C4-2B (cell line): ENCODE measurements around the gene ELN.

Source experiments
- H3K27ac ChIP-seq: fragments of 450-650 bp; 2 replicates; pipeline ENCODE4 v1.5.1; 2017
- ZFX ChIP-seq: fragments of 450-650 bp; IDR thresholded peaks from 2 replicates; pipeline ENCODE4 v1.6.1; 2017
- TF ChIP-seq, protein P1 (sequence below): fragments of 450-650 bp; conservative IDR thresholded peaks from 2 replicates; pipeline ENCODE4 v1.5.1; 2017; ENCODE audit warnings: mild to moderate bottlenecking

ELN gene

DNA sequence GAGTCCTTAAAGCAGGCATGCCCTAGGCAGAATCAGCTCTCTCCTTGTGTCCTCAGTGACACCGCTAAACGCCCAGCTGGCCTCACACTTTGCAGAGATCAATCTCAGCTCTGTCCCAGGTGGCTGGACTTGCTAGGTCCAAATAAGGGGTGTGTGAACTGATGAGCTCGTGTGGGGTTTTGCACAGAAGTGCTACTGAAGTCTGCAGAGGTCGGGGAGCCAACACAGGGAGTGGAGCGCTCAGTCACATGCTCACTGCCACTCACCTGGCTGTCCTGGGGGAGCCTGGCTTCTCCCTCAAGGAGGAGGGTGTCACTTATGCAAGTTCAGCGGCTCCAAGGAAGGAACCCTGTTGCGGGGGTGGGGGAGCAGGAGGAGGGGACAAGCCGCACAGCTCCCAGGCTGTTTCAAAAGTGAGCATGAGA lies 2.0 kb downstream of the ELN start:
- TF ChIP-seq, protein P1, sequence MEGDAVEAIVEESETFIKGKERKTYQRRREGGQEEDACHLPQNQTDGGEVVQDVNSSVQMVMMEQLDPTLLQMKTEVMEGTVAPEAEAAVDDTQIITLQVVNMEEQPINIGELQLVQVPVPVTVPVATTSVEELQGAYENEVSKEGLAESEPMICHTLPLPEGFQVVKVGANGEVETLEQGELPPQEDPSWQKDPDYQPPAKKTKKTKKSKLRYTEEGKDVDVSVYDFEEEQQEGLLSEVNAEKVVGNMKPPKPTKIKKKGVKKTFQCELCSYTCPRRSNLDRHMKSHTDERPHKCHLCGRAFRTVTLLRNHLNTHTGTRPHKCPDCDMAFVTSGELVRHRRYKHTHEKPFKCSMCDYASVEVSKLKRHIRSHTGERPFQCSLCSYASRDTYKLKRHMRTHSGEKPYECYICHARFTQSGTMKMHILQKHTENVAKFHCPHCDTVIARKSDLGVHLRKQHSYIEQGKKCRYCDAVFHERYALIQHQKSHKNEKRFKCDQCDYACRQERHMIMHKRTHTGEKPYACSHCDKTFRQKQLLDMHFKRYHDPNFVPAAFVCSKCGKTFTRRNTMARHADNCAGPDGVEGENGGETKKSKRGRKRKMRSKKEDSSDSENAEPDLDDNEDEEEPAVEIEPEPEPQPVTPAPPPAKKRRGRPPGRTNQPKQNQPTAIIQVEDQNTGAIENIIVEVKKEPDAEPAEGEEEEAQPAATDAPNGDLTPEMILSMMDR: no peak
- no peak for TF ChIP-seq ZFX
- no peak overlapping the region for H3K27ac ChIP-seq

DNA sequence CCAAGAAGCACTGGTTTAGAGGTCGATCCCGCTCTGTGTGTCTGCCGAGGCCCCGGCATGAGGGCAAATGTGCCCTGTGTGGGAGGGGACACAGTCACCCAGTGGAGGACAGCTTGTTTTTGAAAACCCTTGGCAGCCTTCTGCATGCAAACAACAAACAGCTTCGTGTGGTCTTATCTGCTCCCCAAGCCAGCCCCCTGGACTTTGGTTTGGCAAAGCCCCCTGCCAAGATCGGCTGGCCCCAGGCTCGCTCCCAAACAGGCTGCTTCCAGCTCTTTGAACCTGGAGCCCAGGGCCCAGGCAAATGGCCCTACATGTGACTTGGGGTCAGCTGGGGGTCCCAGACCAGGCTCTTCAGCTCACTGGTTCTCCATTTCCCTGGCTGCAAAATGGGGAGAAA lies 2.9 kb downstream of the ELN start:
- TF ChIP-seq ZFX: no peak
- TF ChIP-seq, protein P1: no peak
- H3K27ac ChIP-seq: no peak overlapping the region

DNA sequence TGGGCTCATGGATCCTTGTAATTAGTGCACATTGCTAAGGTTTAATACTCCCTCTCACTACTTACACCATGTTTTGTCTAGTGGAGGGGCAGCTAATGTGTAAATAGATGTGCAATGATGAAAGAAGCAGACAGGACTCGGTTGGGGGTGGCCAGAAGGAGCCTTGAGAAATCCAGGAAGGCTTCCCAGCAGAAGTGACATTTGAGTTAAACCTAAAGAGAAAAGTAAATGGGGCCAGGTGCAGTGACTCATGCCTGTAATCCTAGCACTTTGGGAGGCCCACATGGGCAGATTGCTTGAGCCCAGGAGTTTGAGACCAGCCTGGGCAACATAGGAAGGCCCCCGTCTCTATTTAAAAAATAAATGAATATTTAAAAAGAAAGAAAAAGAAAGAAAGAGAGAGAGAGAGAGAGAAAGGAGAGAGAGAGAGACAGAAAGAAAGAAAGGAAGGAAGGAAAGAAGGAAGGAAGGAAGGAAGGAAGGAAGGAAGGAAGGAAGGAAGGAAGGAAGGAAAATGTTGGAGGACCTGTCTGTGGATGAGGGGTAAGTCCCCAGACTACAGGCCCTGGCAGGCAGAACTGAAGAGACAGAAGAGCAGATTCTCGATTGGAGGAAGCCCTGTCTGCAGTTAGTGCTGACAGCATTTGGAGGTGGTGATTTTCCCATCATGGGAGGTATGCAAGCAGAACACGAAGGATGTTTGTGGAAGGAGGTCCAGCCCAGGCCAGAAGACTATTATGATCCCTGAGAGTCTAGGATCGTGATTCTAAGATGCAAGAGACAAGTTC lies 3.6 kb downstream of the ELN start:
- H3K27ac ChIP-seq: no peak overlapping the region
- TF ChIP-seq, protein P1: no peak
- no peak for TF ChIP-seq ZFX

DNA sequence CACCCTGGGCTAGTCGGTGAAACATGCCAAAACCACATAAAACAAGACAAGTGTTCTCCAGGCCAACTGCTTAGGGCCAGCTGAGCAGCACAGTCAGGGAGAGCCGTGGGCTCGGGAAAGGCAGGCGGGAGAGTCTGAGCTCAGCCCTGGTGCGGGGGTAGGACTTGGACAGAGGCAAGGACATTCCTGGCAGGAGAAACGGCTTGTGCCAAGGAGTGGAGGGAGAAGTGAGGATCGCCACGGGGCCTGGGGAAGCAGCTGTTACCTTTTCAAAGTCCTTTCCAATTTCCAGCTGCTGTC lies 4.2 kb downstream of the ELN start:
- TF ChIP-seq, protein P1: no peak
- no peak for TF ChIP-seq ZFX
- no peak overlapping the region for H3K27ac ChIP-seq

DNA sequence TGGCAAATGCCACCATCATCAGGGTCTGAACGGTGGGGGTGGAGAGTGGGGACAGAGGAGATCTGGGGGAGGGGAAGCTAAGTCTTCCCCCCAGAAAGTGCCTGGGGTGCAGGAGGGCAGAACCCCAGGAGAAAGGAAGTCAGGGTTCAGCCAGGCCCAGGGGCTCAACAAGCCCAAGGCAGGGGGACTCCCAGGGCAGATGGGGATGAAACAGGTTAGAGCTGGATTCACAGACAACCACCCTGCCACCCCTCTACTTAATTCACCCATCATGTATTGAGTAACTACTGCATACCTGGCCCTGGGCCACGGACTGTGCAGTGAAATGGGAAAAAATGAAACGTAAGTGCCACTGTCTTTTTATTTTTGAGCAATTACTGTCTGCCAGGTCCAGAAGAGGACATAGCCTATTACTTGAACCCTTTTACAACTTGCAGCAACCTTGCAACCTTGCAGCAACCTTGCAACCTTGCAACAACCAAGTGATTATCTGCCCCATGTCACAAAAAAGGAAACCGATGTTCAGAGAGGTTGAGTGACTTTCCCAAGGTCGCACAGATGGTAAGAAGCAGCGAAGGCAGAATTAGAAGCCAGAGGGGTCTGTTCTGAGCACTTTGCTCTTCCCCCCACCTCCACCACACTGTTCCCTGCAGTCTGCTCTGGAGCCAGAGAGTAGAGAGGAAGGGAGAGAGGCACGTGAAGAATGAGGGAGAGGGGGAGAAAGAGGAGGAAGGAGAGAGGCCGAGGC lies 4.8 kb downstream of the ELN start:
- no peak overlapping the region for H3K27ac ChIP-seq

DNA sequence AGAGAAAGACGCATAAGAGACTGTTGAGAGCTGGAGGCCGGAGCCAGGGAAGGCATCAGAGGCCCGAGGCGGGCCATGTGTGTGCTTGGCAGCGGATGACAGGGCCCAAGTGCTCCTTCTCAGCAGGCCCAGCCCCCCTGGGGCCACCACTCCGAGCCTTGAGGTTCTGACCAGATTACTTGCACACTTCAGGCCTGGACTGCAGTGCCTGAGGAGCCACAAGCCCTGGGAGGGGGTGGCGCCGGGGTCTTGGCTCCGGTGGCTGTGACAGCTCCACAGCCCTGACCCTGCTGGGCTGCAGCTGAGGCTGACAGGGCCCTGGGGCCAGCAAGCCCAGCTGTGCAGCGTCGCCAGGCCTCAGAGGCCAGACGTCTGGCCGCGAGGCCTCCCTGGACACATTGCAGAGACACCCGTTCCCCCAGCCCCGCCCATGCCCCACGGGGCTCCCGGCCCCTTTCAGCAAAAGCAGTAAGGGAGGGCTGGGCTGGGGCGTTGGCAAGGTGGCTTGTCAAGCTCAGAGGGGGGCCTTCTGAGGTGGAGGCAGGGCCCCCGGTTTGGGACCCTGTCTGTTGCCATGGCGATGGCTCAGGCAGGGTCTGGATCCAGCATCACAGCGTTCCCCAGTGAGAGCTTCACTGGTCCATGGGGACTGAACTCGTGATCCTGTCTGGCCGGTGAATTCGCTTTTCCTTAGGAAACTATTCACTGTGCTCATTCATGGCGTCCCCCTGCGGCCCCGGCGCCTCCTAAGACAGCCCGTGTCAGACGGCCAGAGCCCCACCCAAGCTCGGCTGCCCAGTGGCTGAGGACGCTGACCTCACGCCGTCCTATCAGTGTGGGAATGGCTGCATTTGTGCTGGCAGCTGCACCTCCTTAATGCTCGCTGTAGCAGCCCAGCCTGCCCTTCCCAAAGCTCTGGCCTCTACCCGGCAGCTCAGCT lies 5.7 kb downstream of the ELN start:
- TF ChIP-seq, protein P1: no peak
- TF ChIP-seq ZFX: no peak
- H3K27ac ChIP-seq: no peak overlapping the region

More for the DNA sequence above, 4.8 kb downstream of the ELN start:
- TF ChIP-seq, protein P1: no peak
- no peak for TF ChIP-seq ZFX
